Astrocyte (in vitro differentiated cells and primary cell): ENCODE results near the gene NFIA.

Experiments used
- EZH2 ChIP-seq: IDR thresholded peaks from 2 replicates; pipeline ENCODE4 v1.6.1; 2012; ENCODE audit warnings: mild to moderate bottlenecking, low read length, inconsistent platforms; ENCODE audit not compliant: insufficient read depth
- TF ChIP-seq, protein P1 (sequence below): IDR thresholded peaks from 2 replicates; pipeline ENCODE4 v1.5.1; 2011; ENCODE audit warnings: low read depth, mild to moderate bottlenecking, inconsistent platforms, low read length, moderate library complexity; ENCODE audit not compliant: insufficient read depth

GRCh38 chr1:61227857-61228550 is 145.6 kb downstream of the NFIA start:
- TF ChIP-seq, protein P1, sequence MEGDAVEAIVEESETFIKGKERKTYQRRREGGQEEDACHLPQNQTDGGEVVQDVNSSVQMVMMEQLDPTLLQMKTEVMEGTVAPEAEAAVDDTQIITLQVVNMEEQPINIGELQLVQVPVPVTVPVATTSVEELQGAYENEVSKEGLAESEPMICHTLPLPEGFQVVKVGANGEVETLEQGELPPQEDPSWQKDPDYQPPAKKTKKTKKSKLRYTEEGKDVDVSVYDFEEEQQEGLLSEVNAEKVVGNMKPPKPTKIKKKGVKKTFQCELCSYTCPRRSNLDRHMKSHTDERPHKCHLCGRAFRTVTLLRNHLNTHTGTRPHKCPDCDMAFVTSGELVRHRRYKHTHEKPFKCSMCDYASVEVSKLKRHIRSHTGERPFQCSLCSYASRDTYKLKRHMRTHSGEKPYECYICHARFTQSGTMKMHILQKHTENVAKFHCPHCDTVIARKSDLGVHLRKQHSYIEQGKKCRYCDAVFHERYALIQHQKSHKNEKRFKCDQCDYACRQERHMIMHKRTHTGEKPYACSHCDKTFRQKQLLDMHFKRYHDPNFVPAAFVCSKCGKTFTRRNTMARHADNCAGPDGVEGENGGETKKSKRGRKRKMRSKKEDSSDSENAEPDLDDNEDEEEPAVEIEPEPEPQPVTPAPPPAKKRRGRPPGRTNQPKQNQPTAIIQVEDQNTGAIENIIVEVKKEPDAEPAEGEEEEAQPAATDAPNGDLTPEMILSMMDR = no peak
- no peak for TF ChIP-seq EZH2
